GM12878 (cell line): ENCODE results near the gene DNMT3A. TPM values are rescaled to one million over a fixed set of nuclear protein-coding genes. Genes with fewer than 3 reads are reported as not detected.
A peak's percentile ranks its signal among the peaks of the same experiment; 100 is the strongest.

Experiments
- CBFB ChIP-seq: IDR thresholded peaks from 2 replicates; pipeline ENCODE4 v1.6.1; 2016; ENCODE audit warnings: antibody characterized with exemption, low read depth
- CTCF ChIP-seq, 3 experiments: IDR thresholded peaks in 2 of 3; conservative IDR thresholded peaks in 1 of 3; 2 replicates each; pipeline ENCODE4 v1.5.1; 2011; ENCODE audit warnings: low read depth in 3 of 3, low read length in 3 of 3, mild to moderate bottlenecking in 3 of 3, control low read depth in 2 of 3, moderate library complexity in 2 of 3, inconsistent platforms in 1 of 3, mixed read lengths in 1 of 3; ENCODE audit not compliant: control insufficient read depth in 2 of 3, insufficient read depth in 1 of 3; ENCODE audit errors: extremely low read depth in 1 of 3
- EP300 ChIP-seq, 2 experiments: fragments of 150-350 bp in 1 of 2; IDR thresholded peaks; 2 replicates each; pipeline ENCODE4 v1.6.1; 2011 to 2012; ENCODE audit warnings: low read depth in 2 of 2, low read length in 2 of 2, borderline replicate concordance in 1 of 2, improper control_type of control experiment in 1 of 2, inconsistent platforms in 1 of 2; ENCODE audit not compliant: control insufficient read depth in 1 of 2
- IKZF2 ChIP-seq, 2 experiments: fragments of 450-650 bp; IDR thresholded peaks; 2 replicates each; pipeline ENCODE4 v1.6.1; 2017; ENCODE audit warnings: mild to moderate bottlenecking in 2 of 2, moderate library complexity in 2 of 2
- JUND ChIP-seq: IDR thresholded peaks from 2 replicates; pipeline ENCODE4 v1.6.1; 2012; ENCODE audit warnings: low read depth, mild to moderate bottlenecking, low read length, improper control_type of control experiment, moderate library complexity
- MEF2B ChIP-seq: fragments of 450-650 bp; IDR thresholded peaks from 2 replicates; pipeline ENCODE4 v1.6.1; 2018; ENCODE audit warnings: mild to moderate bottlenecking, moderate library complexity; ENCODE audit not compliant: partially characterized antibody, poor library complexity, severe bottlenecking
- MTA2 ChIP-seq: fragments of 450-650 bp; IDR thresholded peaks from 2 replicates; pipeline ENCODE4 v1.6.1; 2016; ENCODE audit warnings: low read depth, mild to moderate bottlenecking, moderate library complexity
- MXI1 ChIP-seq: fragments of 150-350 bp; IDR thresholded peaks from 2 replicates; pipeline ENCODE4 v1.6.1; 2011; ENCODE audit warnings: low read depth, mild to moderate bottlenecking, inconsistent platforms, low read length, improper control_type of control experiment
- PAX5 ChIP-seq: IDR thresholded peaks from 2 replicates; pipeline ENCODE4 v1.6.1; 2011; ENCODE audit warnings: low read depth, low read length, borderline replicate concordance
- POLR2A ChIP-seq: IDR thresholded peaks from 2 replicates; pipeline ENCODE4 v1.6.1; 2011; ENCODE audit warnings: low read depth, mild to moderate bottlenecking, low read length
- REST ChIP-seq: IDR thresholded peaks from 2 replicates; pipeline ENCODE4 v1.6.1; 2012; ENCODE audit warnings: mild to moderate bottlenecking, low read depth, low read length
- SIN3A ChIP-seq: IDR thresholded peaks from 2 replicates; pipeline ENCODE4 v1.6.1; 2012; ENCODE audit warnings: low read depth, low read length, improper control_type of control experiment
- SREBF1 ChIP-seq: IDR thresholded peaks from 2 replicates; pipeline ENCODE4 v1.6.1; 2012; ENCODE audit warnings: mild to moderate bottlenecking, low read length
- TARDBP ChIP-seq: IDR thresholded peaks from 2 replicates; pipeline ENCODE4 v1.6.1; 2016; ENCODE audit warnings: borderline replicate concordance
- ZNF592 ChIP-seq: fragments of 450-650 bp; IDR thresholded peaks from 2 replicates; pipeline ENCODE4 v1.6.1; 2017; ENCODE audit warnings: mild to moderate bottlenecking, moderate library complexity
- ZNF687 ChIP-seq: fragments of 450-650 bp; IDR thresholded peaks from 2 replicates; pipeline ENCODE4 v1.6.1; 2017; ENCODE audit warnings: mild to moderate bottlenecking, moderate library complexity
- polyA plus RNA-seq, 11 experiments: library from polyadenylated mRNA; depleted of rRNA in 4 of 11; unstranded in 6 of 11; stranded (reverse) in 5 of 11; fragments of >200 nt; fragmentation: Nextera tagmentation in 4 of 11; fragmentation: Illumina TruSeq in 1 of 11; extraction: Ambion mirVana in 4 of 11; extraction: Trizol in 1 of 11; gene quantifications; 1 replicate in 1 of 11; 2 replicates in 10 of 11; pipeline versions ENCODE4 v1.2.1 to v1.2.3, GENCODE V29; 2011 to 2016; ENCODE audit warnings: inconsistent platforms in 2 of 11, missing spikeins in 2 of 11, low read depth in 1 of 11
- total RNA-seq, 4 experiments: library from RNA; depleted of rRNA in 3 of 4; stranded (reverse); fragments of >200 nt in 3 of 4; fragmentation: Illumina TruSeq in 1 of 4; extraction: Trizol in 1 of 4; gene quantifications; 2 replicates each; pipeline versions ENCODE4 v1.2.1 to v1.2.3, GENCODE V29; 2013 to 2021

The DNMT3A gene
- total and polyA plus RNA-seq, 10 of the 15 experiments (the other 5 are each of a cell fraction or from before 2014, with no cell fraction given) = 7.4 to 51.6 (median 17.4) TPM

GRCh38 chr2:25280051-25280687 lies 61.6 kb downstream of the DNMT3A start (continued):
- no peak for TF ChIP-seq REST
- no peak for TF ChIP-seq SIN3A
- no peak for TF ChIP-seq PAX5
- TF ChIP-seq CBFB = no peak
- no peak for TF ChIP-seq CTCF (IDR thresholded peaks at IDR 0.05 in 2 of 3, conservative IDR thresholded peaks at IDR 0.05 in 1 of 3; ENCODE audit: control insufficient read depth in 2 of 3, extremely low read depth in 1 of 3, insufficient read depth in 1 of 3, low read depth in 3 of 3, low read length in 3 of 3)
- TF ChIP-seq IKZF2 (IDR thresholded peaks at IDR 0.05) = peak; percentile 24 to 28; a peak in 1 of 4 replicates
- no peak for TF ChIP-seq JUND
- peak; percentile 60; the same call in 1 of the 2 replicates for TF ChIP-seq ZNF687
- 0 out of 2 replicates have a peak, but pooled peaks have one; percentile 18 for TF ChIP-seq MXI1
- peak; percentile 37; the same call in 1 of the 2 replicates for TF ChIP-seq MTA2
- TF ChIP-seq SREBF1 = no peak
- no peak for TF ChIP-seq MEF2B
- TF ChIP-seq EP300 (IDR thresholded peaks at IDR 0.05; ENCODE audit: borderline replicate concordance in 1 of 2, control insufficient read depth in 1 of 2, low read depth in 2 of 2, low read length in 2 of 2) = no peak
- no peak for TF ChIP-seq TARDBP
- no peak for TF ChIP-seq POLR2A
- no peak for TF ChIP-seq ZNF592
